ENCODE results near the gene GORAB. TPM values are rescaled to one million over a fixed set of nuclear protein-coding genes. Genes with fewer than 3 reads are reported as not detected.

The GORAB gene
- total RNA-seq, 2 experiments from 2014 or later, result 8.2 to 9.5 TPM

DNA sequence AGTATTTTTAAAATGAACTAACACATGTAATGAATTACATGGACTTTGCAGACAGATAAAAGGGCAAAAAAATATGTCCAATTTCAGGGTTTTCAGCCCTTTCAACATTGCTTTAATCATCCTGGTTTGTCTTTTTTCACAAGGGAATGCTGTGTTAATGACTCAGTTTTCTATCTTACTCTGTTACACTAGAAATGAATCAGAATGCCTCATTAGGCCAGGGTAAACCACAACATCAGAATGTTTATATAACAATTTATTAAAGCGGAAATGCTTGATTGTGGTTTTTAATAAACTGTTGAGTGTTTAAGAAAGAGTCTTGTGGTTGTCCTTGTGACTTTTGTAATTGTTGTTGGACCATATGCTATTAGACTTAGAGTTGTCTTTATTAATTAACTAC lies 13.5 kb downstream of the GORAB start:
- ATAC-seq (no peak), DNase-seq (no peak)
- Mint-ChIP-seq H3K27ac (no peak overlapping the region), H3K27me3 (no peaks in the 10 kb centered on the region), H3K4me1 (ENCODE audit: low read depth) (peaks cover 5% of the 10 kb centered on the region), H3K4me3 (no peak overlapping the region), H3K36me3 (ENCODE audit: low read depth) (peaks cover 63% of the 10 kb centered on the region), H3K9me3 (peaks cover 2% of the 10 kb centered on the region)
- POLR2A ChIA-PET, result no interaction called here
- TF ChIP-seq, protein P1, sequence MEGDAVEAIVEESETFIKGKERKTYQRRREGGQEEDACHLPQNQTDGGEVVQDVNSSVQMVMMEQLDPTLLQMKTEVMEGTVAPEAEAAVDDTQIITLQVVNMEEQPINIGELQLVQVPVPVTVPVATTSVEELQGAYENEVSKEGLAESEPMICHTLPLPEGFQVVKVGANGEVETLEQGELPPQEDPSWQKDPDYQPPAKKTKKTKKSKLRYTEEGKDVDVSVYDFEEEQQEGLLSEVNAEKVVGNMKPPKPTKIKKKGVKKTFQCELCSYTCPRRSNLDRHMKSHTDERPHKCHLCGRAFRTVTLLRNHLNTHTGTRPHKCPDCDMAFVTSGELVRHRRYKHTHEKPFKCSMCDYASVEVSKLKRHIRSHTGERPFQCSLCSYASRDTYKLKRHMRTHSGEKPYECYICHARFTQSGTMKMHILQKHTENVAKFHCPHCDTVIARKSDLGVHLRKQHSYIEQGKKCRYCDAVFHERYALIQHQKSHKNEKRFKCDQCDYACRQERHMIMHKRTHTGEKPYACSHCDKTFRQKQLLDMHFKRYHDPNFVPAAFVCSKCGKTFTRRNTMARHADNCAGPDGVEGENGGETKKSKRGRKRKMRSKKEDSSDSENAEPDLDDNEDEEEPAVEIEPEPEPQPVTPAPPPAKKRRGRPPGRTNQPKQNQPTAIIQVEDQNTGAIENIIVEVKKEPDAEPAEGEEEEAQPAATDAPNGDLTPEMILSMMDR (IDR thresholded peaks at IDR 0.05), result no peak
- intact Hi-C loops (cut with micrococcal nuclease), result no loop called here
- CTCF ChIA-PET, result no interaction called here

- POLR2A ChIA-PET, result no interaction called here
- TF ChIP-seq, protein P1 (IDR thresholded peaks at IDR 0.05), result no peak
- H3K9me3 Mint-ChIP-seq, result peaks cover 2% of the 10 kb centered on the region
- intact Hi-C loops (cut with micrococcal nuclease), result no loop called here
- H3K4me1 Mint-ChIP-seq (ENCODE audit: low read depth), result peaks cover 5% of the 10 kb centered on the region
- H3K4me3 Mint-ChIP-seq, result no peak overlapping the region
- peaks cover 61% of the 10 kb centered on the region for H3K36me3 Mint-ChIP-seq (ENCODE audit: low read depth)
- CTCF ChIA-PET, result no interaction called here
- no peak for ATAC-seq
- no peak overlapping the region for H3K27ac Mint-ChIP-seq
- no peak for DNase-seq
- no peaks in the 10 kb centered on the region for H3K27me3 Mint-ChIP-seq
These were observed 15.3 kb downstream of the GORAB start for GRCh38 chr1:170547255-170547654.

- peaks cover 60% of the 10 kb centered on the region for H3K36me3 Mint-ChIP-seq (ENCODE audit: low read depth)
- H3K27me3 Mint-ChIP-seq, result no peaks in the 10 kb centered on the region
These were observed 16.5 kb downstream of the GORAB start for GRCh38 chr1:170548497-170548896.

DNA sequence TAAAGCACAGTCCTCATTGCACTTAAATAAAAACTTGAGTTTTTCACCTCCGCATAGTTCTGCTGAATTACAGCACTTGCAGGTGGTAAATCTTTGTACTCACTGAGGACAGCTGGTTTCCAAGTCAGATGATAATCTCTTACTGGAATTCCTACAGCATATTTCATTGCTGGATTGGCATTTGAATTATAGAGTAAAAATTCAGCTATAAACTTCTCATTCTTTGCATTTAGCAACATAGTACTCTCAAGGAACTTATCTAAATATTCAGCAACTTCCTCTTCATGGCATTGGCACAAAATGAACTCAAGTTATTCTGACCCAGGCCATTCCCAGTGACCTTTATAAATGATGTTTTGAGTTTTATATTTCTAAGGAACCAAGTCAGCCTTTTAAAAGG lies 23.4 kb downstream of the GORAB start:
- DNase-seq (no peak), ATAC-seq (no peak)
- POLR2A ChIA-PET, result no interaction called here
- Mint-ChIP-seq H3K4me1 (ENCODE audit: low read depth) (no peaks in the 10 kb centered on the region), H3K9me3 (peaks cover 12% of the 10 kb centered on the region), H3K36me3 (ENCODE audit: low read depth) (peaks cover 22% of the 10 kb centered on the region), H3K4me3 (no peak overlapping the region), H3K27me3 (peaks cover 1% of the 10 kb centered on the region), H3K27ac (no peak overlapping the region)
- CTCF ChIA-PET, result no interaction called here
- TF ChIP-seq, protein P1 (IDR thresholded peaks at IDR 0.05), result no peak
- intact Hi-C loops (cut with micrococcal nuclease), result no loop called here

More at GRCh38 chr1:170548497-170548896, 16.5 kb downstream of the GORAB start:
- no peak for ATAC-seq
- H3K9me3 Mint-ChIP-seq, result peaks cover 2% of the 10 kb centered on the region
- TF ChIP-seq, protein P1 (IDR thresholded peaks at IDR 0.05), result no peak
- H3K4me1 Mint-ChIP-seq (ENCODE audit: low read depth), result peaks cover 5% of the 10 kb centered on the region
- ChIA-PET POLR2A (no interaction called here), CTCF (no interaction called here)
- H3K27ac Mint-ChIP-seq, result peak overlapping the region; percentile 43
- DNase-seq, result no peak
- H3K4me3 Mint-ChIP-seq, result no peak overlapping the region
- intact Hi-C loops (cut with micrococcal nuclease), result no loop called here

GRCh38 chr1:170556917-170557316 lies 25.0 kb downstream of the GORAB start:
- TF ChIP-seq, protein P1 (IDR thresholded peaks at IDR 0.05), result no peak
- Mint-ChIP-seq H3K4me1 (ENCODE audit: low read depth) (no peaks in the 10 kb centered on the region), H3K4me3 (no peak overlapping the region), H3K27me3 (peaks cover 1% of the 10 kb centered on the region), H3K27ac (no peak overlapping the region), H3K9me3 (peaks cover 12% of the 10 kb centered on the region), H3K36me3 (ENCODE audit: low read depth) (peaks cover 17% of the 10 kb centered on the region)
- no peak for ATAC-seq
- no peak for DNase-seq
- CTCF ChIA-PET, result no interaction called here
- POLR2A ChIA-PET, result interaction anchor here (1.0 kb wide), 2 partner anchors 13 to 69 kb away, joined by 3 to 4 read pairs; no protein-coding TSS in a partner anchor
- intact Hi-C loops (cut with micrococcal nuclease), result no loop called here

Data from activated CD8-positive, alpha-beta T cell treated with anti-CD3 and anti-CD28 coated beads for 36 hours (primary cell).